Panc1 (cell line): ENCODE data around the gene SLX9. TPM values are rescaled to one million over a fixed set of nuclear protein-coding genes. Genes with fewer than 3 reads are reported as not detected.

Experiments used
- ATAC-seq: fragments of 200-7000 bp; cut with Tn5 transposase; 2 replicates; pipeline ENCODE4 v1.9.1; 2020; ENCODE audit warnings: mild to moderate bottlenecking, moderate library complexity
- BruUV-seq: library from RNA; stranded (reverse); fragments of 400-500 nt; replicated peaks from 2 replicates; lab custom pipeline; 2021; lab: Mats Ljungman, UMichigan
- CTCF ChIA-PET: fragments of 300-600 bp; sonication (Branson Sonifier 250); formaldehyde crosslinking; loops from one replicate; lab custom pipeline; 2022; ENCODE audit warnings: antibody characterized with exemption; lab: Charles Lee
- POLR2A ChIA-PET: fragments of 300-600 bp; sonication (Branson Sonifier 250); formaldehyde crosslinking; loops from one replicate; lab custom pipeline; 2022; ENCODE audit warnings: antibody characterized with exemption; lab: Charles Lee
- DNase-seq: peaks from one replicate; pipeline ENCODE4 v3.0.0-alpha.2; 2010; ENCODE audit warnings: low read depth, low spot score
- H3K27ac ChIP-seq: 2 replicates; pipeline ENCODE4 v1.5.1; 2011; ENCODE audit warnings: mild to moderate bottlenecking, low read length, inconsistent platforms
- H3K27me3 ChIP-seq: fragments of 200-500 bp; sonication (Bioruptor generic); 2 replicates; pipeline ENCODE4 v1.6.0; 2014; ENCODE audit warnings: low read length, inconsistent platforms; ENCODE audit not compliant: control insufficient read depth, insufficient read depth
- H3K36me3 ChIP-seq: fragments of 200-500 bp; sonication (Bioruptor generic); 2 replicates; pipeline ENCODE4 v1.5.1; 2014; ENCODE audit warnings: inconsistent platforms, mild to moderate bottlenecking, low read length, moderate library complexity; ENCODE audit not compliant: control insufficient read depth, insufficient read depth
- H3K4me1 ChIP-seq: 2 replicates; pipeline ENCODE4 v1.5.1; 2011; ENCODE audit warnings: inconsistent platforms, mild to moderate bottlenecking, low read length, moderate library complexity; ENCODE audit not compliant: control insufficient read depth, insufficient read depth
- H3K4me3 ChIP-seq, 2 experiments: 2 replicates each; pipeline ENCODE4 v1.5.1; 2011 to 2012; ENCODE audit warnings: low read depth in 2 of 2, low read length in 2 of 2, mild to moderate bottlenecking in 2 of 2, inconsistent platforms in 1 of 2, moderate library complexity in 1 of 2
- H3K9me3 ChIP-seq: fragments of 200-500 bp; sonication (Bioruptor generic); 2 replicates; pipeline ENCODE4 v1.5.1; 2014; ENCODE audit warnings: low read depth, mild to moderate bottlenecking, inconsistent platforms, low read length, moderate library complexity; ENCODE audit not compliant: control insufficient read depth, insufficient read depth
- CTCF ChIP-seq: fragments of 450-650 bp; IDR thresholded peaks from 2 replicates; pipeline ENCODE4 v1.5.1; 2017; ENCODE audit warnings: mild to moderate bottlenecking
- POLR2AphosphoS5 ChIP-seq: IDR thresholded peaks from 2 replicates; pipeline ENCODE4 v1.6.1; 2012; ENCODE audit warnings: mild to moderate bottlenecking, low read depth, low read length, moderate library complexity
- REST ChIP-seq, 2 experiments: IDR thresholded peaks; 2 replicates each; pipeline ENCODE4 v1.6.1; 2011 to 2012; ENCODE audit warnings: low read depth in 2 of 2, control low read depth in 1 of 2, low read length in 1 of 2, mild to moderate bottlenecking in 1 of 2, moderate library complexity in 1 of 2; ENCODE audit not compliant: insufficient read depth in 1 of 2
- SIN3A ChIP-seq: IDR thresholded peaks from 2 replicates; pipeline ENCODE4 v1.6.1; 2012; ENCODE audit warnings: low read depth, mild to moderate bottlenecking, low read length, moderate library complexity, borderline replicate concordance; ENCODE audit not compliant: insufficient read depth
- TCF7L2 ChIP-seq: IDR thresholded peaks from 2 replicates; pipeline ENCODE4 v1.6.1; 2011; ENCODE audit warnings: mild to moderate bottlenecking, low read depth, low read length, inconsistent platforms
- in situ Hi-C: cut with HindIII; loops from 2 replicates; pipeline ENCODE4 v1.10.0; 2016; ENCODE audit warnings: low sequenced_read_pairs, low pct_unique_long_range_greater_than_20kb
- intact Hi-C: fragments of 100-400 bp; cut with micrococcal nuclease; formaldehyde crosslinking; loops from one replicate; pipeline ENCODE4 v1.10.0; 2022; ENCODE audit not compliant: unreplicated experiment
- total RNA-seq: library from RNA; stranded (reverse); gene quantifications from one replicate; pipeline ENCODE4 v1.2.1, GENCODE V29; 2021; ENCODE audit not compliant: unreplicated experiment

SLX9 gene
- total RNA-seq, 1 experiment from 2014 or later = 50.9 TPM

GRCh38 chr21:44909719-44910118 lies 30.1 kb upstream of the SLX9 start:
- no peak overlapping the region for H3K4me3 ChIP-seq
- ChIA-PET CTCF (no interaction called here), POLR2A (no interaction called here)
- no TSS peak for BruUV-seq
- no peak overlapping the region for H3K27ac ChIP-seq
- no peaks in the 10 kb centered on the region for H3K36me3 ChIP-seq
- in situ Hi-C loops = no loop called here
- H3K27me3 ChIP-seq = no peaks in the 10 kb centered on the region
- TF ChIP-seq TCF7L2 = no peak
- TF ChIP-seq POLR2AphosphoS5 = no peak
- TF ChIP-seq SIN3A = no peak
- TF ChIP-seq REST (IDR thresholded peaks at IDR 0.05; ENCODE audit: insufficient read depth in 1 of 2, low read depth in 2 of 2, low read length in 1 of 2) = no peak
- no peak for TF ChIP-seq CTCF
- intact Hi-C loops = no loop called here
- no peaks in the 10 kb centered on the region for H3K9me3 ChIP-seq
- DNase-seq = no peak
- H3K4me1 ChIP-seq = peaks cover 32% of the 10 kb centered on the region
- ATAC-seq = no peak

GRCh38 chr21:44910229-44911067 lies 29.4 kb upstream of the SLX9 start:
- intact Hi-C loops (no loop called here), in situ Hi-C loops (no loop called here)
- H3K4me3 ChIP-seq = no peak overlapping the region
- H3K36me3 ChIP-seq = no peaks in the 10 kb centered on the region
- TF ChIP-seq POLR2AphosphoS5 (no peak), TCF7L2 (no peak), SIN3A (no peak), CTCF (no peak), REST (IDR thresholded peaks at IDR 0.05; ENCODE audit: insufficient read depth in 1 of 2, low read depth in 2 of 2, low read length in 1 of 2) (no peak)
- CTCF ChIA-PET = interaction anchor here (1.5 kb wide), 1 partner anchor 18 kb away, joined by 5 read pairs; no protein-coding TSS in a partner anchor
- H3K9me3 ChIP-seq = no peaks in the 10 kb centered on the region
- no peak overlapping the region for H3K27ac ChIP-seq
- POLR2A ChIA-PET = no interaction called here
- H3K4me1 ChIP-seq = peaks cover 34% of the 10 kb centered on the region
- no TSS peak for BruUV-seq
- DNase-seq (no peak), ATAC-seq (no peak)
- H3K27me3 ChIP-seq = no peaks in the 10 kb centered on the region
